H9 (cell line): ENCODE measurements around the gene TMCO4. TPM values are rescaled to one million over a fixed set of nuclear protein-coding genes. Genes with fewer than 3 reads are reported as not detected.

ENCODE experiments used
- DNase-seq: peaks from one replicate; pipeline ENCODE4 v3.0.0-alpha.2; 2017
- H2AFZ ChIP-seq: one replicate; pipeline ENCODE4 v1.6.1; 2013; ENCODE audit warnings: mild to moderate bottlenecking, low read length, control low read depth, moderate library complexity
- H2AK5ac ChIP-seq: 2 replicates; pipeline ENCODE4 v1.6.1; 2013; ENCODE audit warnings: low read length, control low read depth, mixed read lengths; ENCODE audit not compliant: insufficient read length
- H2BK120ac ChIP-seq: one replicate; pipeline ENCODE4 v1.6.1; 2013; ENCODE audit warnings: low read depth, mild to moderate bottlenecking, low read length, control low read depth, inconsistent platforms; ENCODE audit not compliant: poor library complexity, severe bottlenecking
- H2BK12ac ChIP-seq: 2 replicates; pipeline ENCODE4 v1.6.1; 2013; ENCODE audit warnings: low read length, control low read depth, mixed read lengths, low read depth; ENCODE audit not compliant: insufficient read length
- H2BK15ac ChIP-seq: 2 replicates; pipeline ENCODE4 v1.6.1; 2013; ENCODE audit warnings: low read depth, low read length, control low read depth
- H2BK20ac ChIP-seq: one replicate; pipeline ENCODE4 v1.6.1; 2013; ENCODE audit warnings: low read depth, mild to moderate bottlenecking, low read length, control low read depth, inconsistent platforms; ENCODE audit not compliant: poor library complexity, severe bottlenecking
- H2BK5ac ChIP-seq: 2 replicates; pipeline ENCODE4 v1.6.1; 2013; ENCODE audit warnings: low read length, control low read depth, mixed read lengths; ENCODE audit not compliant: insufficient read length
- H3K14ac ChIP-seq: 2 replicates; pipeline ENCODE4 v1.6.1; 2013; ENCODE audit warnings: low read length, control low read depth; ENCODE audit not compliant: insufficient read depth
- H3K18ac ChIP-seq: 2 replicates; pipeline ENCODE4 v1.6.1; 2013; ENCODE audit warnings: low read depth, mild to moderate bottlenecking, mixed read lengths, low read length, control low read depth; ENCODE audit not compliant: insufficient read length
- H3K23ac ChIP-seq: 2 replicates; pipeline ENCODE4 v1.6.1; 2013; ENCODE audit warnings: low read length, control low read depth, mixed read lengths, low read depth; ENCODE audit not compliant: insufficient read length
- H3K23me2 ChIP-seq: 2 replicates; pipeline ENCODE4 v1.6.1; 2013; ENCODE audit warnings: low read depth, mild to moderate bottlenecking, mixed read lengths, low read length, control low read depth; ENCODE audit not compliant: insufficient read length, poor library complexity, severe bottlenecking
- H3K27ac ChIP-seq: 2 replicates; pipeline ENCODE4 v1.5.1; 2013; ENCODE audit warnings: low read length, control low read depth, mixed read lengths, low read depth; ENCODE audit not compliant: insufficient read length
- H3K27me3 ChIP-seq: 2 replicates; pipeline ENCODE4 v1.6.1; 2013; ENCODE audit warnings: low read length, control low read depth, inconsistent platforms; ENCODE audit not compliant: insufficient read depth
- H3K4ac ChIP-seq: 2 replicates; pipeline ENCODE4 v1.6.1; 2013; ENCODE audit warnings: low read depth, mild to moderate bottlenecking, control low read depth, inconsistent platforms, low read length, moderate library complexity
- H3K4me1 ChIP-seq: 2 replicates; pipeline ENCODE4 v1.6.1; 2013; ENCODE audit warnings: low read length, control low read depth, inconsistent platforms; ENCODE audit not compliant: insufficient read depth
- H3K4me2 ChIP-seq: 2 replicates; pipeline ENCODE4 v1.6.1; 2013; ENCODE audit warnings: low read length, control low read depth, mixed read lengths; ENCODE audit not compliant: insufficient read length, insufficient read depth
- H3K56ac ChIP-seq: 2 replicates; pipeline ENCODE4 v1.6.1; 2013; ENCODE audit warnings: low read depth, mild to moderate bottlenecking, mixed read lengths, low read length, control low read depth; ENCODE audit not compliant: insufficient read length
- H3K79me1 ChIP-seq: 2 replicates; pipeline ENCODE4 v1.6.1; 2013; ENCODE audit warnings: low read depth, mild to moderate bottlenecking, moderate library complexity, low read length, control low read depth, inconsistent platforms; ENCODE audit not compliant: insufficient read depth, poor library complexity, severe bottlenecking
- H3K79me2 ChIP-seq: 2 replicates; pipeline ENCODE4 v1.6.1; 2013; ENCODE audit warnings: low read length, control low read depth, inconsistent platforms; ENCODE audit not compliant: insufficient read depth
- H3K9ac ChIP-seq: 2 replicates; pipeline ENCODE4 v1.6.1; 2013; ENCODE audit warnings: low read length, control low read depth, mixed read lengths; ENCODE audit not compliant: insufficient read length; ENCODE audit errors: extremely low read depth
- H3K9me3 ChIP-seq: one replicate; pipeline ENCODE4 v1.6.1; 2013; ENCODE audit warnings: low read depth, low read length, inconsistent platforms; ENCODE audit not compliant: control insufficient read depth
- H3T11ph ChIP-seq: one replicate; pipeline ENCODE4 v1.6.1; 2013; ENCODE audit warnings: mild to moderate bottlenecking, low read length, control low read depth, inconsistent platforms
- H4K20me1 ChIP-seq: one replicate; pipeline ENCODE4 v1.6.1; 2013; ENCODE audit not compliant: control insufficient read depth, insufficient read length, insufficient read depth
- H4K5ac ChIP-seq: 2 replicates; pipeline ENCODE4 v1.6.1; 2013; ENCODE audit warnings: low read depth, mild to moderate bottlenecking, mixed read lengths, low read length, control low read depth; ENCODE audit not compliant: insufficient read length
- H4K8ac ChIP-seq: replicated peaks from 2 replicates; pipeline ENCODE4 v1.6.1; 2013; ENCODE audit warnings: low read length, control low read depth, mixed read lengths, low read depth; ENCODE audit not compliant: insufficient read length
- H4K91ac ChIP-seq: 2 replicates; pipeline ENCODE4 v1.6.1; 2013; ENCODE audit warnings: low read depth, mild to moderate bottlenecking, moderate library complexity, mixed read lengths, low read length, control low read depth; ENCODE audit not compliant: insufficient read length
- H3K27ac Mint-ChIP-seq, 3 experiments: 2 replicates in 2 of 3; 3 replicates in 1 of 3; pipeline ENCODE4 v1.8.0; 2020 to 2021; ENCODE audit warnings: mixed read lengths in 3 of 3, mild to moderate bottlenecking in 1 of 3, moderate library complexity in 1 of 3
- H3K27me3 Mint-ChIP-seq: 2 replicates; pipeline ENCODE4 v1.8.0; 2021; ENCODE audit warnings: low read depth, mild to moderate bottlenecking, moderate library complexity, mixed read lengths
- H3K36me3 Mint-ChIP-seq, 3 experiments: 2 replicates in 2 of 3; 3 replicates in 1 of 3; pipeline ENCODE4 v1.8.0; 2020 to 2021; ENCODE audit warnings: low read depth in 3 of 3, mixed read lengths in 3 of 3; ENCODE audit not compliant: insufficient read depth in 1 of 3
- H3K4me1 Mint-ChIP-seq, 2 experiments: 2 replicates each; pipeline ENCODE4 v1.8.0; 2020; ENCODE audit warnings: mixed read lengths in 2 of 2
- H3K4me3 Mint-ChIP-seq, 2 experiments: 2 replicates in 1 of 2; 3 replicates in 1 of 2; pipeline ENCODE4 v1.8.0; 2020 to 2021; ENCODE audit warnings: mild to moderate bottlenecking in 2 of 2, mixed read lengths in 2 of 2, moderate library complexity in 1 of 2
- H3K9me3 Mint-ChIP-seq, 2 experiments: 2 replicates in 1 of 2; 3 replicates in 1 of 2; pipeline ENCODE4 v1.8.0; 2020; ENCODE audit warnings: mild to moderate bottlenecking in 2 of 2, mixed read lengths in 2 of 2, moderate library complexity in 1 of 2
- CTCF ChIP-seq: fragments of 200-600 bp; sonication (generic); conservative IDR thresholded peaks from 3 replicates; pipeline ENCODE4 v1.8.0; 2021; ENCODE audit warnings: antibody characterized with exemption, mild to moderate bottlenecking
- WGBS: extraction: QIAGEN DNeasy Blood & Tissue Kit; methylation state at CpG from one replicate; pipeline ENCODE4 v1.1.7; 2013; ENCODE audit warnings: missing lambda C conversion rate, low lambda C conversion rate, mixed read lengths; ENCODE audit not compliant: insufficient read length; ENCODE audit errors: extremely low coverage; 5-methylcytosine and 5-hydroxymethylcytosine counted together
- total RNA-seq: library from RNA; stranded (reverse); gene quantifications from 2 replicates; pipeline ENCODE4 v1.2.1, GENCODE V29; 2021

The TMCO4 gene
- total RNA-seq, 1 experiment from 2014 or later: 4.0 TPM

- Histone ChIP-seq H2BK15ac (no peak overlapping the region), H3T11ph (no peak overlapping the region), H2AK5ac (no peak overlapping the region), H2BK5ac (no peak overlapping the region), H3K79me2 (no peaks in the 10 kb centered on the region), H3K79me1 (no peaks in the 10 kb centered on the region), H3K27me3 (no peaks in the 10 kb centered on the region), H4K91ac (no peak overlapping the region), H3K18ac (no peak overlapping the region), H3K4me2 (no peak overlapping the region), H3K9me3 (no peaks in the 10 kb centered on the region), H3K14ac (no peak overlapping the region), H4K20me1 (no peaks in the 10 kb centered on the region), H3K4ac (no peak overlapping the region), H3K23ac (no peak overlapping the region), H3K27ac (no peak overlapping the region), H3K4me1 (no peaks in the 10 kb centered on the region; the same call in 1 of the 2 replicates), H2AFZ (no peak overlapping the region), H2BK20ac (no peak overlapping the region), H3K56ac (no peak overlapping the region), H2BK120ac (no peak overlapping the region), H3K23me2 (no peaks in the 10 kb centered on the region), H4K5ac (no peak overlapping the region), H2BK12ac (no peak overlapping the region), H4K8ac (no peak overlapping the region), H3K9ac (no peak overlapping the region)
- no peak overlapping the region for H3K27ac Mint-ChIP-seq
- no peak for TF ChIP-seq CTCF
- DNase-seq: no peak
- H3K27me3 Mint-ChIP-seq: peaks cover 7% of the 10 kb centered on the region
- peaks cover 0 to 4% of the 10 kb centered on the region in 2 experiments; a peak in 2 of 5 replicates for H3K9me3 Mint-ChIP-seq
- no peak overlapping the region for H3K4me3 Mint-ChIP-seq
- H3K4me1 Mint-ChIP-seq: peaks cover 28 to 48% of the 10 kb centered on the region in 2 experiments
- H3K36me3 Mint-ChIP-seq: peaks cover 0 to 4% (median 0%) of the 10 kb centered on the region in 3 experiments; a peak in 2 of 7 replicates
- WGBS: no CpG with 5 or more reads among the region's 2 CpGs
These were observed 115.0 kb downstream of the TMCO4 start for GRCh38 chr1:19684677-19685076.
